GM21515 (cell line): Measurements from ENCODE around the gene TRIO.
A peak's percentile ranks its signal among the peaks of the same experiment; 100 is the strongest.

Experiments
- ATAC-seq: cut with Tn5 transposase; IDR thresholded peaks from one replicate; pipeline ENCODE4 v1.9.1; 2021; ENCODE audit not compliant: unreplicated experiment

The TRIO gene

GRCh38 chr5:14260637-14261036, 117.5 kb downstream of the TRIO start:
- no peak for ATAC-seq

GRCh38 chr5:14261235-14261634, 118.1 kb downstream of the TRIO start:
- no peak for ATAC-seq

GRCh38 chr5:14261856-14262611, 118.9 kb downstream of the TRIO start:
- ATAC-seq, result no peak

- no peak for ATAC-seq
These were observed 120.0 kb downstream of the TRIO start for GRCh38 chr5:14263113-14263512.

- ATAC-seq, result no peak
These were observed 120.6 kb downstream of the TRIO start for GRCh38 chr5:14263699-14264098.

GRCh38 chr5:14264605-14265316, 121.6 kb downstream of the TRIO start:
- peak; percentile 83 for ATAC-seq

DNA sequence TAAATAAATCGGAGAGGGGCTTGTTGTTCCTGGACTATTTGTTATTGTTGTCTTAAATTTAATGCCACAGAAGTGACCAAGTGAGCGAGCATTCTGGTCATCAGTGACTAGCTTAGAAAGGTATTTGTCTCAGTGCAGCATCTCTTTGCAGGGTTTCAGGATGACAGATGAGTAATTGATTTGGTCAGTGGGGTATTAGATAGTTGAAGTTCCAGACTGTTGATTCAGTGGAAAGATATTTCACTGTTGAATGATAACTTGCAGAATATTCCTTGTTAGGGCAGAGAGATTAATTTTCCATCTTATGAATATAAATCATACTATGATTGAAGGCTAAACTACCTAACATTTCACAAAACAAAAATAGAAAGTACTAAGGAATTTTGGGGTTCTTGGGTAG, 122.4 kb downstream of the TRIO start:
- no peak for ATAC-seq

GRCh38 chr5:14266171-14266570, 123.0 kb downstream of the TRIO start:
- ATAC-seq, result no peak

DNA sequence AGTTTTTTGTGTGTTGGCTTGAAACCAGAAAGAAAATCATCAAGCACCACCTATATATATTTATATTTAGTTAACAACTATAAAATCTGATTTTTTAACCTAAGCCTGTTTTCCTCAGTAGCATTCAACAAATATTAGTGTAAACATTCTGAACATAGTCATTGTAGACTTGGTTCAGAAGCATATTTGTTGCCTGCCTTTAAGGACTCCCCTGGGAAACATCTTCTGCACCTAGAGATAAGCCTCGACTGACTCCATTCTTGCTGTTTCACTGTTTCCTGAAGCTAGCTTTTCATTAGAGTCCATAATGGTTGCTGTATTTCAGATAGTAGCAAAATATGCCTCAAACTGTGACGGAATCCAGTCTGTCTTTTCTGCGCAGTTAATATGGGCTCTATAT, 123.5 kb downstream of the TRIO start:
- ATAC-seq, result no peak

GRCh38 chr5:14267166-14267838, 124.2 kb downstream of the TRIO start:
- no peak for ATAC-seq

- no peak for ATAC-seq
These were observed 125.0 kb downstream of the TRIO start for GRCh38 chr5:14267991-14268708.

- ATAC-seq, result no peak
These were observed 125.6 kb downstream of the TRIO start for GRCh38 chr5:14268738-14269137.

DNA sequence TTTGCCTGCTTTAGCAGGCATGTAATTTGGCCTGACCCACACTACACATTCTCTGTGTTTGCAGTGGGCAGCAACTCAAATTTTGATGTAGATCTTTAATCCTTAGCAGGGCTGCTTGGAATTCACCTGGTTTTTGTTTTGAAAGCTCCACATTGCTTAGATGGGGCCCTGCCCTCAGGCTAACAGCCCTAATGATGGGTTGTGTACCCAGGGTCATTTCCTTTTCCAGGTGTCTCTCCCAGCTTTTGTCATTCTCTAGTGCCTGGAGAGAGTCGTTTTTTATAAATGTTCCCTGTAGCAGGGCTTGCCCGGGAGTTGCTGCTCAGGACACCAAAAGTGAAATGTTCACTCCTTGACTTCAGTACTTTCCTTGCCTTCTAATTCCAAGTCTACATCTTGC, 126.3 kb downstream of the TRIO start:
- ATAC-seq, result no peak

GRCh38 chr5:14270209-14270702, 127.1 kb downstream of the TRIO start:
- peak; percentile 53 for ATAC-seq

DNA sequence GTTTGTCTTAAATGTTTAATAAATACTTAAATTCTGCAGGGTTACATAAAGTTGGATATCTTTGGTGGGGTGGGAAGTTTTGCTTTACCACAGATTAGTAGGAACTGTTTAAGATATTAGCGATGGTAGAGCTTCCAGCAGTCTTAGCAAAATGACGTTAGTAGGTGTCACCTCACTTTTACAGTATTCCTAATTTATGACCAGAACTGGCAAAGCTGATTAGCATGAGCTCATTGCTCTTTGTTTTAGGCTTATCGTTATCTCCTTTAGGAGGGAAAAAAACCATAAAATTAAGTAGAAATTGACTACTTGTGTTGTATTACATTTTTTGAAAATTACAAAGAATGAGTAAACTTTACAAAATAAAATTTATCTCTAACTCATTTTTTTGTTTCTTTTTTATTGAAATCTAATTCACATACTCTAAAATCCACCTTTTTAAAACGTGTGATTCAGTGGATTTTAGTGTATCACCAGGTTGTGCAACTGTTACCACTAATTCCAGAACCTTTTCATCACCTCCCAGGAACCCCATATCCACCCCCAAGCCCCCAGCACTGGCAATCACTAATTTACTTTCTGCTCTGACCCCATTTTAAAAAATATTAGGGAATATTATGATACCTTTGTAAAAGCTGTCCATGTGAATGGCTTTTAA, 129.5 kb downstream of the TRIO start:
- no peak for ATAC-seq

- no peak for ATAC-seq
These were observed 130.1 kb downstream of the TRIO start for GRCh38 chr5:14273207-14273767.

GRCh38 chr5:14276380-14276779, 133.2 kb downstream of the TRIO start:
- ATAC-seq, result no peak

DNA sequence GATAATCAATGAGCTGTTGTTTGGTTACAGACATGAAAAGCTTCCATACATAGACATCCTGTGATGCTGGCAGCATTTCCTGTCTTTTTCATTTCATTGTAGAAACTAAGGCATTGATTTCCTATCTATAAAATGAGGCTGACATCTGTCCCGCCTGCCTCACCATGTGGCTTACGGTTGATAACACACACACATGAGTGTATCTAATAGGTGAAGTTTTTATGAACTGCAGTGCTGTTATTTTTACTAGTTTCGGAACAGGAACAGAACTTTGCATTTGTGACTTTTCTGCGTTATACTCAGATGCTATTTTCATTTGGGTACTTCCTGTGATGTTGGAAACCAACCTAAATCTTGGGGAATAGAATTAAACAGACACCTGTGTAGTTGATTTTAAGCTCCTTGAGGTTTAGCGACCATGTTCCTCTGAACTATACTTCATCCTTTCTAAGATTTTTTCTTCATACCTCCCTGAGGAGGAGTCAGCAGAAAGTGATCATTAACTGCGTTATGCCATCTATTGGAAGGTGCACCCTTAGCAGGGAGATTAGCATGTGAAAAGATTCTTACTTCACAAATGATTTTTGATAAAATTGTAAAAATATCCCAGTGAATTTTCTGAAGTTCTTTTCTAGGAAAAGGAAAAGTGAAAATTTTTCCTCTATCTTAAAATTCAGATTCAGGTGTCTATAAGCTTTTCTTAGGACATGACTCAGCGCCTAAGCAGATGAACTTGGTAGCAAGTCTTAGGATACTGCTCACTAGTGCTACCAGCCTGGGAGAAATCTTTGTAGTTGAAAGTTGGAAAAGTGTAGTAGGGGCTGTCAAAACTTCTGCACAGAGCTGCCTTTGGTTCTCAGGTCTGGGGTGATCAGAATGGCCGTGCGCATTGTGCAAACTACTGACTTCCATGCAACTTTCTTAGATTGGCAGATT, 134.5 kb downstream of the TRIO start:
- ATAC-seq, result no peak

GRCh38 chr5:14280294-14280854, 137.2 kb downstream of the TRIO start:
- ATAC-seq, result no peak
